Right renal pelvis (tissue), 4 donors: ENCODE data around the gene B4GALT5. TPM values are rescaled to one million over a fixed set of nuclear protein-coding genes. Genes with fewer than 3 reads are reported as not detected.

Experiments
- DNase-seq, 4 donors: peaks; one replicate each; pipeline ENCODE4 v3.0.0-alpha.2; 2013; ENCODE audit warnings: low read depth in 4 of 4, low spot score in 3 of 4, missing footprints in 1 of 4
- polyA plus RNA-seq, 4 donors: library from polyadenylated mRNA; unstranded; fragments of 120-200 nt; gene quantifications; one replicate each; pipeline ENCODE4 v1.2.1, GENCODE V29; 2013; ENCODE audit not compliant: insufficient read length in 4 of 4

Gene B4GALT5
- polyA plus RNA-seq, 4 donors = 45.2 to 54.6 (median 51.9) TPM

DNA sequence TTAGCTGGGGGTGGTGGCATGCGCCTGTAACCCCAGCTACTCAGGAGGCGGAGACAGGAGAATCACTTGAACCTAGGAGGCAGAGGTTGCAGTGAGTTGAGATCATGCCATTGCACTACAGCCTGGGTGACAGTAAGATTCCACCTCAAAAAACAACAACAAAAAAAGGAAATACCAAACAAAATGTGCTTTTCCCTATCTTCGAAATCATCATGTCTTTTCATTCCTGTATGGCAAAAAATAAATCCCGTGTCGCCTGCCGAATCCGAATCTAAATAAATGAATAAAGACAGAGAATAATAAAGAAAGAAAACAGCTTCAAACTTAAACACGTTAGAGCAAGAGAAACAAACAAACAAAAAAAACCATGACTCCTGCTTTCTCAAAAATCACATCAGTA lies 11.8 kb downstream of the B4GALT5 start:
- DNase-seq = no peak

DNA sequence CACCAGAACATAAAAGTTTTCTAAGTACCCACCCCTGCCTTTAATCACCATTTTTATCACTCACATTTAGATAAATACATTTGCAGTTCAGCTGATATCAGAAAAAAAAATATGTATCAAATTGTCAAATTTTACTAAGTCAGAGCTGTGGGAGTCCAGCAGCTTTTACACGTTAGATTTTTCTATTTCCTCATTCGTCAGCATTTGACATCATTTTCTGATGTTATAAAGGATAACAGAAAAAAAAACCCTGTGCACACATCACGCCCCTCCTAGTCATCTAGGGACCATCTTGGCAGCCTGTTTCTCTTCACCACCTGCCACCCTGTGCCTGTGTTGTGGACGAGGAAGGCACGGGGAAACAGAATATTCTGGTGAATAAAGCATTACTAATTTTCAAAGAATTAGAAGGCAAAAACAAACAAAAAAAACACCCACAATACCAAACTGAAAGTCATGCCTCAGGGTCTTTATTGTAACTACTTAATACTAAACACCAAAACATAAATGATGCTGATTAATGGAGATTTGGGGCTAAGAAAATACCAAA lies 12.4 kb downstream of the B4GALT5 start:
- no peak for DNase-seq

DNA sequence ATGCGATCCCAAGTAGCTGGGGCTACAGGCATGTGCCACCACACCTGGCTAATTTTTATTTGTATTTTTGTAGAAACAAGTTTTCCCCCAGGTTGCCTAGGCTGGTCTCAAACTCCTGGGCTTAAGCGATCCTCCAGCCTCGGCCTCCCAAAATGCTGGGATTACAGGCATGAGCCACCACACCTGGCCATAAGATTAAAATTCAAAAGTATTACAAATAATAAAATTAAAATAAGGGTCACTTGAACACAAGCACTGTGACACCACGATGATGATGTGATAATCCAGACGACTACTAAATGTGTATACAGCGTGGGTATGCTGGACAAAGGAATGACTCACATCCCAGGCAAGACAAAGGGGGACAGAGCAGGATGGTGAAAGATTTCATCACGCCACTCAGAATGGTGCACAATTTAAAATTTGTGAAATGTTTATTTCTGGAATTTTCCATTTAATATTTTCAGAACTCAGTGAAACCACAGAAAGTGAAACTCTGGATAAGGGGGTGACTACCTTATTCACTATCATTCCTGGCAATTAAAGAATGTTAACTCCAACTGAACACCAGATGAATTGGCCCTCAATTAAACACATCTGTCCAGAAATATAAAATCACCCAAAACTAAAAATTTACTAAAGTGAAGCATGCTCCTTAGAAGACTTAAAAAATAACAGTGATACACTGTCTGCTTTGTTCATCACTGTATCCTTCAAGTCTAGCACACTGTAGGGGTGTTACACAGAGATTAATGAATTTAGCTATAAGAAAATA lies 13.1 kb downstream of the B4GALT5 start:
- DNase-seq = no peak

DNA sequence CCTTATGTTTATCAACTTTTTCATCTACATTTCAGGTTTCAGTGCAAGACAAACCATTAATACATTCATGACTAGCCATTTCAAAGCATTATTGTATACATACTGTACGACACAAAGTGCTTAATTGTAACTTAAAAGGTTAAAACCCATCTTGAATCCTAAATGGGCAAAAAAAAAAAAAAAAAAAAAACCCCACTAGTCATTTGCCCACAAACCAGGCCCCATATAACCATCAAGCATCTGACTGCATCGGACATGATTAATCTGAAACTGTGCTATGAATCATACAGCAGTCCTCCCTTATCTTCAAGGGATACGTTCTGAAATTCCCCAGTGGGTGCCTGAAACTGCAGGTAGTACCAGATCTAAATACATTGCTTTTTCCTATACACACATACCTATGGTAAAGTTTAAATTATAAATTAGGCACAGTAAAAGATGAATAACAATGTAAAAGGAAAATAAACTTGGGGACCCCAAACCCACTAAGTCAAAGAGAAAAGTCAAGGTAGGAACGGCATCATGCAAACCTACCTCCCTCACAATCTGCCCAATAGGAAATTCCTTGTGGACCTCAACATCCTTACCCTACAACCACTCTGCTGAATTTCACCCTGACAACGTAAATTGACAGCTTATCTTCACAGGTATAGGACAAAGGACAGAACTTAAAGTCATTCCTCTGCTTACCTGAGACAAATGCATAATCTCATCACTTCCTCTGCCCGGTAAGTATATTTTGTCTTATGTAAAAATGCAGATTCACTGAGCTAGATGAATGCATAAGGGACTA lies 14.3 kb downstream of the B4GALT5 start:
- DNase-seq = no peak

DNA sequence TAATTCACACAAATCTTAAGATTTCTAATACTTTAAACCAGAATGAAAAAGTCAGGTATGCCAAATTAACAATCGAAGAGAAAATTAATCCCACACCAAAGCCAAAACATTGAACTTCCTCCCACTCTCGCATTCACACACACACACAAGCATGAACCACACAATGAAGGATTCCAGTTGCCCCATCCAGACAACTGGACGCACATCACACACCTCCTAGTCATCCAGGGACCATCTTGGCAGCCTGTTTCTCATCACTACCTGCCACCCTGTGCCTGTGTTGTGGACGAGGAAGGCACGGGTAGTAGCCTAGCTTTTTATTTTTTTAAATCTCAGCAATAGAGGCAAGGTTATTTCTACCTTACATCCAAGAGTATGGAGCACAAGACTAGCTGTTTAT lies 15.2 kb downstream of the B4GALT5 start:
- DNase-seq = no peak

DNA sequence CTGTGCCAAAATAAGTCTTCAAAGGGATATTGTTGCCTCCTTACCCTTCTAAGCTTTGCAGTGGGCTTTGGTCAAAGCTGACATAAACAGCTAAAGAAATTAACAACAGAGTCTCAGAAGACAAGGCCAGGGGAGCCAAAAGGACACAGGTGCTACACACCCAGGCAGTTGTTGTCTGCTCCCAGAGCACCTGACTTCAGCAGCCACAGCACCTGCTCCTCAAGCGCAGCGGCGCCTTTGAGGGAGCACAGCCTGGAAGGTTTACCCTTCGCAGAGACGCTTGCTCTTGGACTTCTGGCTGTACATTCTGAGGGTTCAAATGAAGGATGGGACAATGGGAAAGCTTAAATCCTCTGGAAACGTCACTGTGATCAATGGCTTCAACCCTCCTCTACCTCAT lies 16.6 kb downstream of the B4GALT5 start:
- no peak for DNase-seq

DNA sequence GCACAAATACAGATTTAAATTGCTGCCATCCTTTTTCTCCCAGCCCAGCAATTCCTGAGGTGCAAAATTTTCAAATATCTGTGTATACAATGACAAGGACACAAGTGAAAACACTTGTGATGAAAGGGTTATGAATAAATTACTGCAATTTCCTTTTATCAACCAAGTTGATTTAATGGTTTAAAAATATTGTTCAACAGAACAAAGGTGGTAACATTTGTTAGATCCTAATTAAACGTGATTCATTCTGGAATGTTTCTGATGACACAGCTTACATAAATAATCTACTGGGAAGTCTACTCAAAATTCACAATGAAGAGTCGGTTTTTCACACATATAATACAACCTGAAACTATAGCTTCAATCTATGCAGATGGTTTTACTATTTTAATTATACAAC lies 17.1 kb downstream of the B4GALT5 start:
- DNase-seq = no peak

DNA sequence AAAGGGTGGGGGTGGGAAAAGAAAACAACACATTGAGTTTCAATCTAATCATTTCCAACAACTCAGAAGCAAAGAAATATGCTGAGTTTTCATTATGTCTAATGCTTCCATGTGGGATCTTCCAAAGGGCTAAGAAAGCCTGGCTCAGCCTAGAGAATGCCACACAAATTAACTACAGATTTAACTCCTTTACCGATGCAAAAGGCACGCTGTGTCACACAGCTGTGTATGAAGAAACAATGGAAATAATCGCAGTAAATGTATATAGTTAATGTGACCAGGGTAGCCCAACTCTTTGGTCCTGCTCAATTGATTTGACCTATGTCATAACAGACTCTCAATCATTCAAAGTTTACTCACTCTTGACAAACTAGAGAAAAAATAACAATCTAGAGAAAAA lies 17.8 kb downstream of the B4GALT5 start:
- no peak for DNase-seq

DNA sequence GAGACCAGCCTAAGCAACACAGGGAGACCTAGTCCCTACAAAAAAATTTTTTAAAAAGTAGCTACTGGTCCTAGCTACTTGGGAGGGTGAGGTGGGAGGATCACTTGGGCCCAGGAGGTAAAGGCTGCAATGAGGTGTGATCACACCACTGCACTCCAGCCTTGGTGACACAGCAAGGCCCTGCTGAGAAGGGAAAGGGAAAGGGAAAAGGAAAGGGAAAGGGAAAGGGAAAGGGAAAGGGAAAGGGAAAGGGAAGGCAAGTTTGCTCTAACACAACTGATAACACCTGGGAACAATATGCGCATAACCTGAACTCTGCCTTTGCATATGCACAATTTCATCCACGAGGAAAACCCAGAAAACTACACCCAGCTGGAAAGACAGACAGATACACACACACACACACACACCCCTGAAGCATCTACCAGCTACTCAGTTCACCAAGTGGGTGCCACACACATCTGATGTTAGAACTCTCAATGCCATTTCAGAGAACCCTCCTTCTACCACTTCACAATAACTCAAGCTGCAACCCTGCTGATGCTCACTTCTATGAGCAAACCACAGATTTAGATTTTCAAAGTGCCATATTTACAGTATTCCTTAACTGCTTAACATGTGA lies 19.1 kb downstream of the B4GALT5 start:
- DNase-seq = no peak

DNA sequence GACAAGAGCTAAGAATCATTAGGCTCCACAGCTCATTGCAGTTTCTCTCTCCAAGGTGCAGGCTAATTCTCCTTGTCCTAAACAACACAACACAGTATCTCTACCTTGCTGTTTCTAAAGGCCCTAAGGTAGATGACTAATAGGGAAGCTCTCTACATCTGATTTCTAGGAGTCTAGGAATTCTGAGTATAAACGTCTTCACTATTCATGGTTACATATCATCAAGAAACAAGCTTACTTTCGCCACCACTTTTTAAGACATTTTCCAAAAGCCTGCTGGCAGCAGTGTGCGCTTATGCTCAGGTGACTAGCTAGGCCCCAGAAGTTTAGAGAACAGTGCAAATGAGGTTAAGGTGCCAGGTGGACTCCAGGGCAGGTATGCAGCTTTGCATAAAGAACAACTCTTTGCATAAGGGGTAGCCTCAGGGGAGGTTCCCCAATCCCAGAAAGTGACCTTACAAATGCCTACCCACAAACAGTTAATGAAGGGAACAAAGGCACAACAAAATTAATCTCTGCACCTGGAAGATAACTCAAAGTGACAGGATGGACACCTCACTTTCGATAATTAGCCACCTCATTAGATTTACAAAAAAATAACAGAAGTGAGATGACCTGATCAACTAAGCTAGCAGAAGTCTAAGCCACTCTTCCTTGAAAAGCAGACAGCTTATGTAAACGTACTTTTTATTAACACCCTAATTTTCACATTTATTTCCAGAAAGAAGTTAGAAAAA lies 20.1 kb downstream of the B4GALT5 start:
- DNase-seq = no peak

DNA sequence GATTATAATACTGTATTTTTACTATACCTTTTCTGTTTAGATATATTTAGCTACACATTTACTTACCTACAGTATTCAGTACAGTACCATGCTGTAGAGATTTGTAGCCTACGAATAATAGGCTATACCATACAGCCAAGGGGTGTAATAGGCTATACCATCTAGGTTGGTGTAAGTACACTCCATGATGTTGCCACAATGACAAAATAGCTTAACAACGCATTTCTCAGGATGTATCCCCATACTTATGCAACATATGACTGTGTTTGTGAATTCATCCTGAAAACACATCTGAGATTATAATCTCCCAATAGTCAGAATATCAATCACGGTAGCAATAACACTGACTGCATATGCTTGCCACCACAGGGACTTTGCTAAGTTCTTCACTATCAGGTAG lies 20.7 kb downstream of the B4GALT5 start:
- DNase-seq = no peak

DNA sequence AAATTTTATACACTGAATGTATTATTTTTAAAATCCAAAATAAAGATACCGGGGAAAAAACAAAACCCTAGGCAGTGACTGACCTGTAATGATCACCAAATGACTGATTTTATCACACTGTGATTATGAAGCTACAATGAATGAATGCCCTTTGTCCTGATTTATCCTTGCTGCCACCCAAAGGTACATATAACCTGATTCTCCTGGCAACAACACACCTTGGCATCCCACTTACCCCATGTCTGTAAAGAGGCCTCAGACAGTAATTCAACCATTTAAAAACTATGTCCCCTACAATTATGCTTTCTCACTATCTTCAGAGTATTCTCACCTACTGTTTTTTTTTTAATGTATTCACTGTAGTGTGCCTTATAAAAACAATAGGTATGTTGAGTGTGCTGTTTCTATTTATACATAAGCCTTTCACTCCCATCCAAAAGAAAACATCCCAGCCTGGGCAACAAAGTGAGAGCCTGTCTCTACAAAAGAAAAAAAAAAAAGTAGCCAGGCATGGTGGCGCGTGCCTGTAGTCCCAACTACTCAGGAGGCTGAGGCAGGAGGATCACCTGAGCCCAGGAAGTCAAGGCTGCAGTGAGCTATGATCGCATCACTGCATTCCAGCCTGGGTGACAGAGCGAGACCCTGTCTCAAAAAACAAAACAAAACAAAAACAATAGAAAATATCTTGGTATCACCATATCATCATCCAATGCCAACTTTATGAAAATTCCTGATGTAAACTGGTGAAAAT lies 21.7 kb downstream of the B4GALT5 start:
- DNase-seq = no peak

DNA sequence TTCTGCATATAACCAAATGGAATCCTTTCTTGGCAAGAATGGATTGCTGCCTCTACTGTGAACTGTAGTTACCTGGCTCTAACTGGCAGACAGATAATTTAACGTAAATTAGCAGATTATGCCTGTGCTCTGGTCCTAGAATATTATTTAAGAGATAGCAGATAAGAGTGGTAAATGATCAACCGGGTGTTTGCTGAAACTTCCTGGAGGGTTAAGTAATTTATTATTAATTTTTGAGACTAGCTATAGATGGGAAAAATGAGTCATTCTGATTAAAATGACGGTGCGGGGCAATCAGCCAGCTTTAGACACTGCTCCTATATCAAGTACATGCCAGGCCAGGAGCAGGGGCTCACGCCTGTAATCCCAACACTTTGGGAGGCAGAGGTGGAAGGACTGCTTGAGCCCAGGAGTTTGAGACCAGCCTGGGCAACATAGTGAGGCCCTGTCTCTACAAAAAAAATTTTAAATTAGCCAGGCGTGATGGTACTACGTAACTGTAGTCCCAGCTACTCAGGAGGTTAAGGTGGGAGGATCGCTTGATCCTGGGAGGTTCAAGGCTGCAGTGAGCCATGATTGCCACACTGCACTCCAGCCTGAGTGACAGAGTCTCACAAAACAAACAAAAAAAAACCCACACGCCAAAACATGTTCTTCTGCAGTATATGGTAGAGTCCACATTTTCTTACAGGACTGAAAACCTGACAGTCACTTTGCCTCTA lies 22.6 kb downstream of the B4GALT5 start:
- DNase-seq = no peak

DNA sequence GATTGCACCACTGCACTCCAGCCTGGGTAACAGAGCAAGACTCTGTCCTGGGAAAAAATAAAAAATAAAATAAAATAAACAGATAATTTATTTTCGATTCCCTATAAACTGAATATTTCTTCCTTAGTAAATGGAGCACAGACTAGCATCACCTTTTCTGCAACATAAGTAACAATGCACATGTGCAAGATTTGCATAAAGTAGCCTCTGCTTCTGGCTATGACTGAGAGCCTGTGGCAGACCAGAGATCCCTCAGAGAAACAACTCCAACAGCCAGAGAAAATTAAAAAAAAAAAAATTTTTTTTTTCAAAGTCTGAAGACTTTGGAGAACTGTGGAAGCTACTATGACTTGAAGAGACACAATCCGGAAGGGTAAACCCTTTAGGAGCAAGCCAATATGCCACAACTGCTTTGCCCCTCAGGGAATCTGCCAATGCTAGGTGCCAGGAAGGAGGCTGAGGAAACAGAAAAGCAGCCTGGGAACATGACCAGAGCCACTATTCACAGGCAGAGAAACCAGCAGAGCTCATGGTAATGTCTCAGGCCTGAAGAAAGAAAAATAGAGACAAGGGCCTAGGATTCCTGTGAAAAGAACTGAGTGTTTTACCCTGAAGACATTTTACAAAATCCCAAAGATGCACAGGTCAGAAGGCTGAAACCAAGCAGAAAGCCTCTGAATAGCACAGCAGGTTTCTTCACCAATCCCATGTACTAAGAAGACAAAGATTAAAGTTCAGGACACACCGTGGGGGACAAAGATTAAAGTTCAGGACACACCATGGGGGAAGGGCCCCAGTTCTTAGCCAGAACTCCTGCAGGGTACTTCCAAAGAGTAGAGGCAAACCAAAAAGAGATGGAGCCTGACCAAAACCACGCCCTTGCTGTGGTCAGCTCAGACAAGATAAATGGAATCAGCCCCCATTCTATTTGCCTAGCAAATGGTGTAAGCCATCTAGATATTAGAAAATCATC lies 25.8 kb downstream of the B4GALT5 start:
- DNase-seq = no peak

DNA sequence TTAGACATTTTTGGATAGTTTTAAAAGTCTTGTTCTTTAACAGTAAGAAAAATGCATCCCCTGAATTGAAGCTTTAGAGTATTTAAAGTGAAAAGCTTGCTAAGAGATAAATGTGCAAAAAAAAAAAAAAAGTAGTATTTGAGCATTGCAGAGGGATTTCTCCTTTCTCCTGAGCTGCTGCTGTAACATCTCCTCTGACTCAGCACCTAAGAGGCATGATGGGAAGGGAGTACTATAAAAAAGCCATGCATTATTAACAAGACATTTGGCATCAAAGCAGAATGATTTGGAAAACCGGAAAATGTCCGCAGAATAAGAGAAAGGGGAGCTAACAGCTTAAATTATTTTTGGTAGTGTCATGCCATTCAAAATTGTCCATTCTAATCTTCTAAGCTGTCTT lies 27.9 kb downstream of the B4GALT5 start:
- DNase-seq = no peak

DNA sequence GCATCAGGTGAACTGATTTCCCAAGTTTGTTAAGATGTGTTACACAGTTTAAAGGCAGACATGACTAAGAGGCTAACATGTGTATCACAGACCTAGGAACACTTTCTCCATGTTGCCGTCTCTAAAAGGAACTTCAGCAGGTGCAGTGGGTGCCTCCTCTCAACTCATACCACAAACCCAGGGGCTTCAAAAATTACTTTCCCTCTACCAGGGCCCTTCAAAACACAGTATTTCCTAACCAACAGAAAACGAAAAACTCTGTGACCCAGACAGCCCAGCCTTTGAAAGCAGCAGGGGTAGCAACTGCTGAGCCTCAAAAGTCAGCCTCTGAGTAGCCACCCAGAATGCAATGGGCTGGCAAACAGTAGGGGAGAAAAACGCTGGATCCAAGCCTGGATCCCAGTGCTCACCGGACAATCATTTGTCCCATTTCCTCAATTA lies 28.5 kb downstream of the B4GALT5 start:
- DNase-seq = no peak

DNA sequence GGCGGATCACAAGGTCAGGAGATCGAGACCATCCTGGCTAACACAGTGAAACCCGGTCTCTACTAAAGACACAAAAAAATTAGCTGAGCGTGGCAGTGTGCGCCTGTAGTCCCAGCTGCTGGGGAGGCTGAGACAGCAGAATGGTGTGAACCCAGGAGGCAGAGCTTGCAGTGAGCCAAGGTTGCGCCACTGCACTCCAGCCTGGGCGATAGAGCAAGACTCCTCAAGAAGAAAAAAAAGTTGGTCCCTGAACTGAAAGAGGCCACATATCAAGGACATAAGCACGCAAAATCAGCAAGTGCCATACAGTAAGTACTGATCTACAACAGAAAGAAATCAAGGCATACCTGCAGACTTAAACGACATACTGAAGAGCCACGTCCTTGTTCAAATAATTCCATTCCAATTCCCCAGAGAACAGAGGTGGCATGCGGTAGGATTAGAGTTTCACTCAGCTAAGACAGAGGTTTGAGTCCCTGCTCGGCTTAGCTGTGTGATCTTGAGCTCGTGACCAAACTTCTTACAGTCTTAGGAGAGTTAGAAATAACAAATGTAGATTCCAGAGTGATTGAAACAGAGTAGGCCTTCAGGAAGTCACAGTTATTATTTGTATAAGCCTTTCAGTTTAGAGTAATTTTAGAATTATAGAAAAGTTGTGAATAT lies 29.2 kb downstream of the B4GALT5 start:
- DNase-seq = no peak

DNA sequence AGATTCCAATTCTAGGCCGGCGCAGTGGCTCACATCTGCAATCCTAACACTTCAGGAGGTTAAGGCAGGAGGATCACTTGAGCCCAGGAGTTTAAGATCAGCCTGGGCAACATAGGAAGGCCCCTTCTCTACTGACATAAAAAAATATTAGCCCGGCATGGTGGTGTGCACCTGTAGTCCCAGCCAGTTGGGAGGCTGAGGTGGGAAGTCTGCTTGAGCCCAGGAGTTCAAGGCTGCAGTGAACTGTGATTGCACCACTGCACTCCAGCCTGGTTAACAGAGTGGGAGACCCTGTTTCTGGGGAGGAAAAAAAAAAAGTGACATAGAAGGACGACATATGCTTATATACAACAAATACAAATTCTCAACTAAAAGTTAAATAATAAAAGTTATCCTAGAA lies 30.9 kb downstream of the B4GALT5 start:
- no peak for DNase-seq
